ENCODE data around the gene LCMT1. TPM values are rescaled to one million over a fixed set of nuclear protein-coding genes. Genes with fewer than 3 reads are reported as not detected.
"Not testable (repeated sequence)": the region's sequence is repeated elsewhere in the genome, so short reads cannot be mapped to it uniquely, and the experiment has no call there.

LCMT1 gene
- 10 to 100 TPM; 26.7 to 29.9 TPM for total RNA-seq
- 10 to 100 TPM; 23.9 to 28.2 TPM for polyA plus RNA-seq
- long read RNA-seq, donor 1, transcript LCMT1-203 (11 exons, 1,368 nt): major isoform, 88 of 127 reads
- long read RNA-seq, donor 1, transcript LCMT1-201 (12 exons, 1,529 nt): minor isoform, 6 of 127 reads
- long read RNA-seq, donor 1, partial matches to known transcripts: 3 of 127 reads
- long read RNA-seq, donor 1, other reads (novel, unspliced or antisense): 26 of 127 reads
- long read RNA-seq, donor 2, transcript LCMT1-203 (11 exons, 1,368 nt): major isoform, 8 of 21 reads
- long read RNA-seq, donor 2, partial matches to known transcripts: 2 of 21 reads
- long read RNA-seq, donor 2, other reads (novel, unspliced or antisense): 10 of 21 reads

DNA sequence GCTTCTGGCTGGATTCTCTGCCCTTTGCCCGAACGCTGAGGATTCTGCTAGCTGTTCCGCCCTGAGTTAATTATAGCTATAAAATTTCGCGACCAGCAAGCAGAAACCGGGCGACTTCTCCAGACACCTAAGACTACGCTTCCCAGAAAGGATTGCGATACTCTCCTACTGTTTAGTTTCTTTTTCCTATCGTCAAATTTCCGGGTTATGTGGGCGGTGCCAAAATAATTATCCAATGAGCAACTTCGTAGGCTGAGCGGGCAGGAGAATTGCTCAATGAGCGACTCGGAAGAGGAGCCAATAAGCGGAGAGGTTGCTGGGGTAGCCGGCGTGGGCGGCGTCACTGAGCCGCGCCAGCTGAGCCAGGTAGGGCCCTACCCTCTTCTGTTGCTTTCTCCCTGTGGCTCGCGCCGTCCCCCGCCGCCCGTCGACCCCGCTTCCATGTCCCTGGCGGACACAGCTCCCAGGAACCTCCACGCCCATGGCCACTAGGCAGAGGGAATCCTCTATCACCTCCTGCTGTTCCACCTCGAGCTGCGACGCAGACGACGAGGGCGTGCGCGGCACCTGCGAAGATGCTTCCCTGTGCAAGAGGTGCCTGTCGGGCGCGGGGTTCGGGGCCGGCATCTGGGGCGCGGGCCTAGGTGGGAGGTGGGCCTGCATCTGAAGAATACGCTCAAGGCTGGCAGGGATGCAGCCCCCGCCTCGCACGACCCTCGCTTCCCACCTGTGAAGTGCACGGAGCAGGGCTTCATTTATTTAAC, at the start of gene LCMT1:
LCMT1 (plus strand) TSS at position 340 of the 764 bp plus-strand sequence; CDS start at position 482, 142 bp downstream.
- Histone ChIP-seq H3K4me3 (ENCODE audit: low read length in 2 of 2) (peak within 1 kb of the TSS; percentile 58 to 84), H3K36me3 (ENCODE audit: control insufficient read depth in 1 of 2, insufficient read depth in 2 of 2, low read length in 1 of 2) (peaks cover 0 to 5% of the 10 kb centered on the region in 2 donors), H3K27me3 (ENCODE audit: control insufficient read depth in 1 of 2, insufficient read depth in 2 of 2, low read length in 1 of 2) (no peaks in the 10 kb centered on the region), H3K27ac (ENCODE audit: low read depth in 1 of 2, low read length in 2 of 2) (peak within 1 kb of the TSS in 1 of 2 donors; percentile 74), H3K4me1 (ENCODE audit: control insufficient read depth in 1 of 2, insufficient read depth in 2 of 2, low read length in 2 of 2) (peaks cover 0 to 1% of the 10 kb centered on the region in 2 donors), H3K9me3 (ENCODE audit: control insufficient read depth, low read length) (no peaks in the 10 kb centered on the region)
- intact Hi-C loops (cut with DNase I): loop anchor here in 1 of 2 donors (5.0 kb wide), 1 partner anchor 44 kb away; no protein-coding TSS in a partner anchor
- 0% methylated on average over 54 to 55 of the region's 55 CpGs for WGBS, 2 donors
- ATAC-seq (ENCODE audit: low FRiP score): peak; percentile 94
- peak; percentile 93 to 94 for DNase-seq

DNA sequence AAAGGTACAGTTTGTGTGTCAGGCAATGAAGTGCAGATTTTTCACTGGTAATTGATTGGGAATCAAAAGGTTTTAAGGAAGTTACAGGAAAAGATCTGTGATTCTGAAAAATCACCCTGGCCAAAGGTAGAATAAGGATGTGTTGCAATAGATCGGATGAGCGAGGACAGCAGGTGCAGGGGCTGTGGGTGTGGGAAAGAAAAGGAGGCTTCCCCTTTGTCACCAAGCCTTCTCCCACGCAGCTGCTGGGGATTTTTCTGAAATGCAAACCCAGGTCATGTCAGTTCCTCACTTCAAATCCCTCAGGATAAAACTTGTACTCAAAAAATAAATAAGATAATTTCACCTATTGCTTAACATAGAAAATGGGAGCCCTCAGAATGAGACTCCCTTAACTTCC, 48.4 kb upstream of the LCMT1 start:
- no peaks in the 10 kb centered on the region for H3K36me3 ChIP-seq (ENCODE audit: control insufficient read depth in 1 of 2, insufficient read depth in 2 of 2, low read length in 1 of 2)
- WGBS, 2 donors: 78 to 90% methylated on average over 3 of the region's 3 CpGs
- intact Hi-C loops (cut with DNase I): no loop called here
- H3K27me3 ChIP-seq (ENCODE audit: control insufficient read depth in 1 of 2, insufficient read depth in 2 of 2, low read length in 1 of 2): no peaks in the 10 kb centered on the region
- DNase-seq: no peak
- no peak for ATAC-seq (ENCODE audit: low FRiP score)
- H3K9me3 ChIP-seq (ENCODE audit: control insufficient read depth, low read length): no peaks in the 10 kb centered on the region
- H3K27ac ChIP-seq (ENCODE audit: low read depth in 1 of 2, low read length in 2 of 2): no peak overlapping the region
- H3K4me3 ChIP-seq (ENCODE audit: low read length in 2 of 2): no peak overlapping the region
- peaks cover 0 to 3% of the 10 kb centered on the region in 2 donors for H3K4me1 ChIP-seq (ENCODE audit: control insufficient read depth in 1 of 2, insufficient read depth in 2 of 2, low read length in 2 of 2)

DNA sequence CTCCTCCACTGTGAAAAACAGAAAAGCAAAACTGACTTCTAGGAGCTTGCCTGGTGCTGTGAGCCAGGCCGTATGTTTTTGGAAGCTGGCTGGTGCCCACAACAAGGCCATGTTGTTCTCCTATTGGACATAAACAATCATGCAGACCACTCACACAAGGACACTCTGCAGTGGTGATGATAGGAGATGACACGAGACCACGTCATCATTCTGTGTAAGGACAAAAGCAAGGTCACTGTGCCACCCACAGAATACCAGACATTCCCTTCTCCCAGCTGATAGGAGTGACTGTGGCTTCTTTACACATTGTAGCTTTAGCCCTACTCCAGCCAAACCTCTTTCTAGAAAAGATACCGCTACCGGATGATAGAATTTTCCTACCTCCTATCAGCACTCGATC, 47.7 kb upstream of the LCMT1 start:
- intact Hi-C loops (cut with DNase I): no loop called here
- H3K27me3 ChIP-seq (ENCODE audit: control insufficient read depth in 1 of 2, insufficient read depth in 2 of 2, low read length in 1 of 2): no peaks in the 10 kb centered on the region
- no peaks in the 10 kb centered on the region for H3K36me3 ChIP-seq (ENCODE audit: control insufficient read depth in 1 of 2, insufficient read depth in 2 of 2, low read length in 1 of 2)
- no peaks in the 10 kb centered on the region for H3K9me3 ChIP-seq (ENCODE audit: control insufficient read depth, low read length)
- no peak overlapping the region for H3K27ac ChIP-seq (ENCODE audit: low read depth in 1 of 2, low read length in 2 of 2)
- 66 to 81% methylated on average over 6 of the region's 6 CpGs for WGBS, 2 donors
- no peak overlapping the region for H3K4me3 ChIP-seq (ENCODE audit: low read length in 2 of 2)
- peaks cover 0 to 3% of the 10 kb centered on the region in 2 donors for H3K4me1 ChIP-seq (ENCODE audit: control insufficient read depth in 1 of 2, insufficient read depth in 2 of 2, low read length in 2 of 2)
- no peak for ATAC-seq (ENCODE audit: low FRiP score)
- DNase-seq: no peak

DNA sequence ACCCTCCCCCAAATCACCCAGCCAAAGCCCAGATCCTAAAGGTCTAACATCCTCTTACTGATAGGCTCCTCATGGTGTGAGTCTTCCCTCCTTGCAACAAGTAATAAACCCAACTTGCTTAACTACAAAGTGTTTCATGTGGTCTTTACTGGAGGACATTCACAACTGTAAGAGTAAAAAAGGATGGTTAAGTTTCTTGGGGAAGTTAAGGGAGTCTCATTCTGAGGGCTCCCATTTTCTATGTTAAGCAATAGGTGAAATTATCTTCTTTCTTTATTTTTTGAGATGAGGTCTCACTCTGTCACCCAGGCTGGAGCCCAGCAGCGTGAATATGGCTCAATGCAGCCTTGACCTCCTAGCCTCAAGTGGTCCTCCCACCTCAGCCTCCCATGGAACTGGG, 47.3 kb upstream of the LCMT1 start:
- DNase-seq; H3K36me3 ChIP-seq (ENCODE audit: control insufficient read depth in 1 of 2, insufficient read depth in 2 of 2, low read length in 1 of 2); H3K27ac ChIP-seq (ENCODE audit: low read depth in 1 of 2, low read length in 2 of 2); H3K4me1 ChIP-seq (ENCODE audit: control insufficient read depth in 1 of 2, insufficient read depth in 2 of 2, low read length in 2 of 2); intact Hi-C loops (cut with DNase I); ATAC-seq (ENCODE audit: low FRiP score); H3K9me3 ChIP-seq (ENCODE audit: control insufficient read depth, low read length); H3K4me3 ChIP-seq (ENCODE audit: low read length in 2 of 2); H3K27me3 ChIP-seq (ENCODE audit: control insufficient read depth in 1 of 2, insufficient read depth in 2 of 2, low read length in 1 of 2): not testable (repeated sequence)
- WGBS, 2 donors: 98 to 100% methylated on average over 1 of the region's 1 CpG

DNA sequence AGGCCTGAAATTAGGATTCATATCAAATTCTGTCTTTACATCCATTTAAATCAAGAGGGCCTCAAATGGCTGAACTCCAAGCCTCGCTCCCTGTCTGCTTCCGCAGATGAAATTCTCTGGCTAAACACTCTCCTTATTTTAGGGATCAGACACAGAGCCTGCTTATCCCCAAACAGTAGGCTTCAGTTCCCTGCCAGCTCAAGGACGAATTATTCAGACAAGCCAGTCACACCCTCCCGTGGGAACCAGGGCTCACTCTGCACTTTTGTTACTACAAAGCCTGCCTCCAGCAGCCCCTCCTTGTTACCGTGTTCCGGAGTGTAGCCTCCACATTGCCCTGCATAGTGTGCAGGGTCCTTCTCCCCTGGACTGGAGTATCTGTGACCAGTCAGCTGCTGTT, 46.6 kb upstream of the LCMT1 start:
- 50 to 53% methylated on average over 6 of the region's 6 CpGs for WGBS, 2 donors
- Histone ChIP-seq H3K27ac (ENCODE audit: low read depth in 1 of 2, low read length in 2 of 2) (no peak overlapping the region), H3K4me1 (ENCODE audit: control insufficient read depth in 1 of 2, insufficient read depth in 2 of 2, low read length in 2 of 2) (peaks cover 0 to 3% of the 10 kb centered on the region in 2 donors), H3K27me3 (ENCODE audit: control insufficient read depth in 1 of 2, insufficient read depth in 2 of 2, low read length in 1 of 2) (no peaks in the 10 kb centered on the region), H3K9me3 (ENCODE audit: control insufficient read depth, low read length) (no peaks in the 10 kb centered on the region), H3K36me3 (ENCODE audit: control insufficient read depth in 1 of 2, insufficient read depth in 2 of 2, low read length in 1 of 2) (no peaks in the 10 kb centered on the region), H3K4me3 (ENCODE audit: low read length in 2 of 2) (no peak overlapping the region)
- no peak for ATAC-seq (ENCODE audit: low FRiP score)
- intact Hi-C loops (cut with DNase I): loop anchor here (5.0 kb wide), 2 partner anchors 42 to 47 kb away; partner anchors contain the start of gene LCMT1 (in 1 of the 2)
- DNase-seq: no peak

DNA sequence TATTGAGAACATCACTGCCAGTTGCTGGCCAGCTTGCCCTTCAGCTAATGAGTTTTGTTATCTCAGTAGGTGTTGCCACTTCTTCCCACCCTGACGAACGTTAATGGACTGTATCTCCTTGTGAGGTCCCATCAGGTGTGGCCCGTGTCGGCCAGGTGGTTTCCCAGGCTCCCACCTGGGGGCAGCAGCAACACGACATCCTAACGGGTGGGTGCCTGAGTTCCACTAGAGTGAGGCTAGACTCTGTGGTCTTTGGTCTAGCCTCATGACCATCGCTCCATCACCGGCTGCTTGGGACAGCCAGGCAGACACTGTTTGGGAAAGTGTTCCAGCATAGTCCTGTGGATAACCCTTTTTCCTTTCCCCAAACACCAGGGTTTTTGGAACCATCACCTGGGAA, 45.6 kb upstream of the LCMT1 start:
- no peak overlapping the region for H3K27ac ChIP-seq (ENCODE audit: low read depth in 1 of 2, low read length in 2 of 2)
- 90 to 92% methylated on average over 8 of the region's 8 CpGs for WGBS, 2 donors
- no peaks in the 10 kb centered on the region for H3K27me3 ChIP-seq (ENCODE audit: control insufficient read depth in 1 of 2, insufficient read depth in 2 of 2, low read length in 1 of 2)
- no peaks in the 10 kb centered on the region for H3K36me3 ChIP-seq (ENCODE audit: control insufficient read depth in 1 of 2, insufficient read depth in 2 of 2, low read length in 1 of 2)
- intact Hi-C loops (cut with DNase I): loop anchor here (5.0 kb wide), 2 partner anchors 41 to 46 kb away; partner anchors contain the start of gene LCMT1 (in 1 of the 2)
- DNase-seq (no peak), ATAC-seq (ENCODE audit: low FRiP score) (no peak)
- no peaks in the 10 kb centered on the region for H3K9me3 ChIP-seq (ENCODE audit: control insufficient read depth, low read length)
- H3K4me1 ChIP-seq (ENCODE audit: control insufficient read depth in 1 of 2, insufficient read depth in 2 of 2, low read length in 2 of 2): peaks cover 0 to 3% of the 10 kb centered on the region in 2 donors
- H3K4me3 ChIP-seq (ENCODE audit: low read length in 2 of 2): no peak overlapping the region

DNA sequence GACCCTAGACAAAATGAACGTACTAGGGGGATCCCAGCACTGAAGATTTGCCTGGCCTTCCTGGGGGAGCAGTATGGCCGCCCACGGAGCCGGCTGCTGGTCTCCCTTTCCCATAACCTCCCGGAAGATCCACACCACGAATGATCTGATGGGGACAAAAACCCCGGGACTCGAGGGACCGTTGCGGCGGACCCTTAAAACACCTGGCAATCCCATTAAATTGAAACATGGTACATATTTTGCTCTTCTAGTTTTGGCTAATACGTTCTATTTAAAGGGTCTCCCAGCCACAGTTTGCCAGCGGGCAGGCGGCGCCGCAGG, 45.2 kb upstream of the LCMT1 start:
- ATAC-seq (ENCODE audit: low FRiP score) (no peak), DNase-seq (no peak)
- WGBS, 2 donors: 39 to 40% methylated on average over 16 of the region's 16 CpGs
- H3K27ac ChIP-seq (ENCODE audit: low read depth in 1 of 2, low read length in 2 of 2): peak overlapping the region; percentile 37 to 97
- intact Hi-C loops (cut with DNase I): loop anchor here (5.0 kb wide), 2 partner anchors 41 to 46 kb away; partner anchors contain the start of gene LCMT1 (in 1 of the 2)
- H3K9me3 ChIP-seq (ENCODE audit: control insufficient read depth, low read length): no peaks in the 10 kb centered on the region
- no peaks in the 10 kb centered on the region for H3K27me3 ChIP-seq (ENCODE audit: control insufficient read depth in 1 of 2, insufficient read depth in 2 of 2, low read length in 1 of 2)
- peaks cover 0 to 3% of the 10 kb centered on the region in 2 donors for H3K4me1 ChIP-seq (ENCODE audit: control insufficient read depth in 1 of 2, insufficient read depth in 2 of 2, low read length in 2 of 2)
- H3K36me3 ChIP-seq (ENCODE audit: control insufficient read depth in 1 of 2, insufficient read depth in 2 of 2, low read length in 1 of 2): no peaks in the 10 kb centered on the region
- peak overlapping the region in 1 of 2 donors; percentile 54 for H3K4me3 ChIP-seq (ENCODE audit: low read length in 2 of 2)

DNA sequence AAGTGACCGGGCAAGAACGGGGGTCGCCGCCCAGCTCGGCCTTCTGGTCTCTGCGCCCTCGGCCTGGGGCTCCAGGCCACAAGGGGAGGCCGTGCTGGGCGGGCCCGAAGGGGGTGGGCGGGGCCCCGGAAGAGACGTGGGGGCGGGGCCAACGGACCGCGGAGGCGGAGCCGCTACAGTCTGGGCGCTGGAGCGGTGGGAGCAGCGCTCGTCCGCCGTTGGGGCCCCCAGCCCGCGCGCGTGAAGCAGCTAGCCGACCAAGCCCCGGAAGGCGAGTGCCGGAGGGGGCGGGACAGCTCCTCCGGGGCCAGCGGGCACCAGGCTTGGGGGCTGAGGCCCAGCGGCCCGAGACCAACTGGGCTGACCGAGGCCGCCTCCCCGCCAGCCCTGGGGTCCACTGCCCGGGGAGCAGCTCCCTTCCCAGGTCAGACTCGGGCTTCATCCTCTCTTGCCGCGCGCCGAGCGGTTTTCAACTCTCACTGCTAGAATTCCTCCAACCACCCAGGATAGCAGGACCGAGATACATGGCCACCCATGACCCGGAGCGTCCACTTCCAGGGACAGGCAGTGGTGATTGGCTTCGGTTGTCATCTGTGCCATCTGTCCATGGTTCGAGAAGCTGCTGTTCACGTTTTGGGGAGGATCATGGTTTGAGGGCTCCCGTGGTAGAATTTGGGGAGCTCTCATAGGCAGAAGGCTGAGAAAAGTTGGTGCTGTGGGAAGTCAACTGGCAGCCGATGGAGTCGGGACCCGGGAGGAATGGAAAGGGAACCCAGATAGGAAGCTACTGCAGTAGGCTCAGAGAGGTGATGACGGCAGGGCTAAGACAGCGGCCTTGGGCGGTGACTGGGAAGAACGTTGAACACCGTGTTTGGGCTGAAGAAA, 44.6 kb upstream of the LCMT1 start:
- intact Hi-C loops (cut with DNase I): loop anchor here (5.0 kb wide), 2 partner anchors 40 to 45 kb away; partner anchors contain the start of gene LCMT1 (in 1 of the 2)
- Histone ChIP-seq H3K4me3 (ENCODE audit: low read length in 2 of 2) (peak overlapping the region; percentile 31 to 54), H3K27me3 (ENCODE audit: control insufficient read depth in 1 of 2, insufficient read depth in 2 of 2, low read length in 1 of 2) (no peaks in the 10 kb centered on the region), H3K9me3 (ENCODE audit: control insufficient read depth, low read length) (no peaks in the 10 kb centered on the region), H3K4me1 (ENCODE audit: control insufficient read depth in 1 of 2, insufficient read depth in 2 of 2, low read length in 2 of 2) (peaks cover 0 to 3% of the 10 kb centered on the region in 2 donors), H3K36me3 (ENCODE audit: control insufficient read depth in 1 of 2, insufficient read depth in 2 of 2, low read length in 1 of 2) (no peaks in the 10 kb centered on the region), H3K27ac (ENCODE audit: low read depth in 1 of 2, low read length in 2 of 2) (peak overlapping the region; percentile 91 to 97)
- WGBS, 2 donors: 1% methylated on average over 53 to 63 of the region's 63 CpGs
- DNase-seq (peak; percentile 90 to 96), ATAC-seq (ENCODE audit: low FRiP score) (peak; percentile 96)
